Measurements from ENCODE around the gene PLA2G4A.
"Not testable (repeated sequence)": the region's sequence is repeated elsewhere in the genome, so short reads cannot be mapped to it uniquely, and the experiment has no call there.

PLA2G4A gene

DNA sequence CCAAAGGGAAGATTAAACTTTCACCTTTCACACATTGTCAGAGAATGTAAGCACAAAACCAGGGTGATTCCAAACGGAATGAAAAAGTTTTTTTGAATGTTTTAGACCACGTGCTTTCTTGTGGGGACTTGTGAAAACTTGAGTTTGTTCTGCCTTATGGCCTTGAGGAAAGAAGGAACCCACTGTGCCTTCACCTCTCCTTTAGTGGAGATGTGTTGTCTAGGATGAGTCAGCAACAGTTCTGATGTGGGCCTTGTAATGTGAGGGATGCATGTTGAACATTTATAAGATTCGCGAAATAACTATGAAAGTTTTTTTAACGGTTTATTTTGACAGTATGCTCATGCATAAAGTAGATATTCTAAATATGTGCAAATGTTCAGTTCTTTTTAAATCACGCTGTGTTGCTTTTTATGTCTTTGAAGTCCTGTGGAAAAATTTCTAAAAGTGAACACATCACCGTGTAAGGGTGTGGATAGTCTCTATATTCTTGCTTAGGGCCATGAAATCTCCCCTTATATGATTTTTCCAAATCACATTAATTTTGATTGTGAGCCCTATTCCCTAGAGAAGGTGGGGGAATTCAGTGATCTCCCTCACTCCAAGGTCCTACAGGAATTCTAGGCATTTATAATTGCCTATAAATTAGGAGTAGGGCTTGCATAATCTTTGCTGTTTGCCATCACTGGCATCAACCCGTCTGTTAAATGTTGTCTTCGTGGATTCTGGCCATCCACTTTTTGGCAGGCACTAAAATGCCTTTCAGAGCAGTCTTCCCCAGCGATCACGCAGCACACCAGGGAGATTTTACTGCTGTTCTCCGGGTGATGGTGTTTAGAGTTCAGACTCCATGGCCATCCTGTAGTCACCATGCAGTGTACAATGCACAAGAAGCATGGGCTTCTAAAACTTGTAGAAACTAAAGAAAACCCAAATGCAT, 47.4 kb downstream of the PLA2G4A start:
- no peak for DNase-seq

DNA sequence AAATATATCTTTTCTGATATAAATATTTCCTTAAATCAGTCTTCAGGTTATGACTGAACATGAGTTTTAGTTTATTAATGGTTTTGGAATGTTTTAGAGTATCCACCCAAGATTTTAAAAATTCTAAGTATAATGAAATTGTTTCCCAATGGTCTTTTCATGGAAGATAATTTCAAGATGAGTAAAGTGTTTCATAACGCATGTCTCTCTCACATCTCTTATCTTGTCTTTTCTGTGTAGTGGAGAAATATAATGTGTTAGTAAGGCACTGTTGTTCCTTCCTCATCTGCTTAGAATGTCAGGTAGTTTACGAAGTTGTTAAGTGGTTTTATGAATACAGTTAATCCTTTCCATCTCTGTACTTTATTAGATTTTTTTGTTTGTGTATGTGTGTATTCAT, 49.6 kb downstream of the PLA2G4A start:
- DNase-seq, result no peak

DNA sequence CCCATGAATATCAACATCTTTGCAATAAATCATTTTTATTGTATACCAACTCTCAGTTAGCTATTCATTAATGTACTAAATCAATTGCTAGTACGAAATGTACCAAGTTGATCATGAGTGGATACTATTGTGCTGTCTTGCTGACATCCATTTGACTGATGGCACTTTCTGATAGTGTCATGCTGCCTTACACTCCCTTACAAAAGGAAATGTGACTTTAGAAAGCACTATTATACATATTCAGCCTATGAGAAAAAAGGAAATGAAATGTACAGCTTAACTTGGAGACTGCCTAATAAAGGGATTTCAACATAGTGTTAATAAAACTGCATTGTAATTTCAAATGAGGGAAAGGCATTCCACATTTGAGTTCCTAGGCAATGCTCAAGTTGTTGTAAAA, 52.2 kb downstream of the PLA2G4A start:
- no peak for DNase-seq

DNA sequence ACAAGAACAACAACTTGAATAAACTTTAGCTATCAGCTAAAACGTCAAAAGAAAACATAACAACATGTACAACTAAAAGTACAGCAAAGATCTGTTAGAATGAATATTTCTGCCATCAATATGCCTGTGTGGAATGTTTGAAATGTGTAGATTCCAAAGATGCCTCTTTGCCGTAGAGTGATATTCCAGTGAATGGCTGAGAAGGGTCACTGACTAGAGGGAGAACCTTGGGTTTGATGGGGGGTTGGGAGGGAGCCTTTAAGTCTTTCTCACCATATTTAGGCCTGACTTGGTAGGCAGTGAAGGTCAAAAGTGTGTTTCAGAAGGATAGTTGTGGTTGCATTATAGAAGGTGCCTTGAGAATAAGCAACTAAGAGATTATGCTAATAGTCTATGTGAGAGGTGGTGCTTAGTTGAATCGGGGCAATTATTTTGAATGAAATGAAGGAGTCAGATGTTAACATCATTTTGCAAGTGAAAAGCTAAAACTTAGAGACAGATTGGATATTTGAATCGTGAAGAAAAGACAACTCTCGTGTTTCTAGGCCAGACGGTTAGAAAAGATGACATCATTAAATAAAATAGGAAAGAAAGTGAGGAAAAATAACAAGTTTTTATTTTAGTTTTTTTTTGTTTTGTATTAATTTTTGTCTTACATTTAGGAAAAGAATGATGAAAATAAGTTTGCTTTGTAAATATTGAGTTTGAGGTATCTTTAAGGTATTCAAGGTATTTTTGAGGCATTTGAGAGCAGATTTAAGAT, 53.8 kb downstream of the PLA2G4A start:
- DNase-seq, result no peak

DNA sequence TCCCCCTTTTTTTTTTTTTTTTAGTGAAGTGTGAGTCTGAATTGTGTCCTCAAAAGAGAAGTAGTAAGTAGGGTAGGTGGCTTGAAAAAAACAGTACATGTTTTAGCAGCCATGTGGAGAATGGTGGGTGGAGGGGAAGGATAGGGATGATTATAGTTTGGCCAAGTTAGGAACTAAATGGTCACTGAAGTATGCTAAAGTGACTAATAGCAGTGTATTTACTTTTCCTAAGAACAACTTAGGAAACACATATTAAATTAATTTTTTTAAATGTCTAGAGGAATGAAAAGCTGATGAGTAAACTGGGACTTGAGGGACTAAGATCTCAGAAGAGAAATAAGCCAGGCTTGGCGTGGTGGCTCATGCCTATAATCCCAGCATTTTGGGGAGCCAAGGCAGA, 55.5 kb downstream of the PLA2G4A start:
- DNase-seq, result no peak

DNA sequence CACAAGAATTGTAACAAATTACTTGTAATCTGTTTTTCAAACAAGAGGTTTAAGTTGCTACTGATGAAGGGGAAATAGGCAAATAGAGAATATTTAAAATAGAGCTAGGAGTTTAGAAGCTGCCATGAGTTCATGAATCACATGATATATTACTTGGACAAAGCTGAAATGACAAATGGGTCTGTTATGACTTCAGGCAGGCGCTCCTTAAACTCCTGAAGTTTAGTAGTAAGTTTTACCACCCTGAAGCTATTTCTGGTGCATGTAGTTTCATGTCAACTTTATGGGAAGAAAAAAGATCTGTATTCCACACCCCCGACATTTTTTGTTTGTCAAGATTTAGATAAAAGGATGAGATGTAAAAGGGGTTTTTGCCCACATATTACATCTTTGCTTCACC, 58.5 kb downstream of the PLA2G4A start:
- DNase-seq, result no peak

DNA sequence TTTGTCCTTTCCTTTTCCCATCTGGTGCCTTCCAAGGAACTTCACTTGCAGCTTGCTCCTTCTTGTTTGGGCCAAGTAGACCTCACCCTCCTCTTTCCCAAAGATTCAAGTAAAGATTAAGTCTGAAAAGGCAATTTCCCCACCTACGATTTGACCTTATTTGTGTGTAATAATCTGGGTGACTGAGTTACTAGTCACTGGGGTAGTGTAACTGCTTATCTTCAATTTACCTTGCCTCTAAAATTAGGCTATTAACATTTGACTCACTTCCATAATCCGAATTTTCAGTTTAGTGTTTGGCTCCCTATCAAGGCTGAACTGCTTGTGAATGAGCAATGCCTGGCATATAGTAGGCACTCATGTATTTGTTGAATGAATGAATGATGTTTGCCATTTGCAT, 59.6 kb downstream of the PLA2G4A start:
- no peak for DNase-seq

DNA sequence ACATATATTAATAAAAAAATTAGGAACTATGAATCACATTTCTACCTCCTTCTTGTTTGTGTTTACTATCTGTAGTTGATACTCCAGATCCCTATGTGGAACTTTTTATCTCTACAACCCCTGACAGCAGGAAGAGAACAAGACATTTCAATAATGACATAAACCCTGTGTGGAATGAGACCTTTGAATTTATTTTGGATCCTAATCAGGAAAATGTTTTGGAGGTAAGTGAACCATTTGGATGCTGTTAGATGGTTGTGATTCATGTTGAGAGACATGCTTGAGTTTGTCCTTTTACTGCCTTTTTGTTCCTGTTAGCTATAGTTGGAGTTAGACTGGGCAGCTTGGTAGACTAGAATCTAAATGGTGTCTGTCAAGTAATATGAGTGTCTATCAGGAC, 64.2 kb downstream of the PLA2G4A start:
- DNase-seq, result no peak

DNA sequence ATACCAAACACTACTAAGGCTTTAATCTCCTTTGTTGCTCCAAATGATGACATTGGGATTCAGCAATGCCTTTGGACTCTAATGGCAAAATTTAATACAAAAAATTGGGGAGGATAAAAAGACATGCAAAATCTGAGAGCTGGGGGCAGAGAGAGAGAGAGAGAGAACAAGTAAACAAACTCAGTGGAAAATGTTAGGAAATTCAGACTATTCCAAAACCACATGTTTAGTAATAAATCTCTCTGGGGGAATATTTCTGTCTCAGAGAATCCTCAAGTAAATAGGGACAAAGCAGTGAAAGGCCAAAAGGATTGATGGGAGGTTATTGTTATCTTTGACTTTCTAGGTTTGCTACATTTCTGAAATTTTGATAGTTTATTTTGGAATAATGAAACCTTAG, 65.7 kb downstream of the PLA2G4A start:
- DNase-seq, result no peak

DNA sequence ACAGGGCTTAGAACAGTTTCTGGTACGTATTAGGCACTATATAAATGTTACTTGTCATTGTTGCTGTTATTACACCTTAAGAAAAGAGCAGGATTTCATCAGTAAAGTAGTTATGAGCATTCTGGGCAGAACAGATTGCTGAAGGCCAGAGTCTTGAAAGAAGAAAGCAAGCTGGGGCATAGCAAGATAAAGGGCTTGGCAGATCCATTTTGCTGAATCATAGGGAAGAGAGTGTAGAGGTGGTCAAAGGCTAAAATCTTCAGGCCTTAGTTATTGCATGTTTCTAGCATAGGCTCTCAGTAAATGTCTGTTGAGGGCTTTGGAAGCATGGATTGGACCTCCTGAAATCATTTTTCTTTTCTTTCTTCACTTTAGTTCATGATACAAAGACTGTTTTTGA, 67.5 kb downstream of the PLA2G4A start:
- no peak for DNase-seq

DNA sequence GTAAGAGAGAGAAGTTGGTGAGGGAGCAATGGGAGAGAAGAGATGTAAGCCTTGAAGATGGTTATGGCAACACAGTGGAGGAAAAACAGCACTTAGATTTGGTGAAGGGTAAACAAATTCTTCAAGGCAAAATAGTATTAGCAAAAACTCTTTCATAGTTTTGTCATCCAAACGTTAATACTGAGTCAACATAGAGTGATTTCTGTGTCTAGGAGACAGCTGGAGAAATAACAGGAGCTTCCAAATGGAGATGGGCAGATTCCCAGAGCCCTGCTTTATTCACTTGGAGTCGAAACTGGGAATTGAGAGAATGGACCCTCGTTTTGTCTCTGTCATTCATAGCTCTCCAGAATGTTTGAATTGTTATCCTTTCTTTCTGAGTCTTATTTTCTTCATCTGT, 68.3 kb downstream of the PLA2G4A start:
- no peak for DNase-seq

DNA sequence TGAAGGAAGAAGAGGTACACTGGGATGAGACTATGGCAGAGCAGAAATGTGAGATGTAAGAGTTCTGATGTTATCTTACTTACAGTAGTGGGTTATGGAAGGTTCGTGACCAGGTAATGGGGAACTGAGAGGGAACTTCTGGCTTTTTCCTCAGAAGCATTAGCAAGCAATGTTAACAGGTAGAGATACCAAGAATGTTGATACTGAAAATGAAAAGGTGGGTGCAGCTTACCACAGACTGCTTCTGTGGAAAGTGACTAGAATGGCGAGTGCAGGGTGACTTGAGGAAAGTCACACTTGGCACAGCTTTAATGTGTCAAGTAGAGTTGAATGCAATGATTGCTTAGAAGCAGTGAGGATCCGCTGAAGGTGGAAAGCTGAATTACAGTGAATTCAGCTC, 70.8 kb downstream of the PLA2G4A start:
- DNase-seq, result no peak

DNA sequence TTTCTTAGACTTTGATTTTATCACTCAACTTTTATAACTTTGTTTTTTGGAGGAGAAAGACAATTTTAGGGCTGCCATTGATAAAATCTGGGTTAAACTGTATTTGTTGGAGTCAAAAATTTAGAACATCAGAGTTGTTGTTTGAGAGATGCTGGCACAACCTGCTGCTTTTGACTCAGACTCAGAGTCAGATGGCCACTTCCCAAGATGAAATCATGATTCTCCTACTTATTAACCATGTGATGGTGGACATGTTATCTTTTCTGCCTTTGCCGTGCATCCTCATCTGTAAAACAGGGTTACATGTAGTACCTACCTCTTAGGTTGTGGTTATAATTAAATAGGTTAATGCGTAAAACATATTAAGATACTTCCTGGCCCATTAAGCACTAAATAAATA, 71.2 kb downstream of the PLA2G4A start:
- no peak for DNase-seq

DNA sequence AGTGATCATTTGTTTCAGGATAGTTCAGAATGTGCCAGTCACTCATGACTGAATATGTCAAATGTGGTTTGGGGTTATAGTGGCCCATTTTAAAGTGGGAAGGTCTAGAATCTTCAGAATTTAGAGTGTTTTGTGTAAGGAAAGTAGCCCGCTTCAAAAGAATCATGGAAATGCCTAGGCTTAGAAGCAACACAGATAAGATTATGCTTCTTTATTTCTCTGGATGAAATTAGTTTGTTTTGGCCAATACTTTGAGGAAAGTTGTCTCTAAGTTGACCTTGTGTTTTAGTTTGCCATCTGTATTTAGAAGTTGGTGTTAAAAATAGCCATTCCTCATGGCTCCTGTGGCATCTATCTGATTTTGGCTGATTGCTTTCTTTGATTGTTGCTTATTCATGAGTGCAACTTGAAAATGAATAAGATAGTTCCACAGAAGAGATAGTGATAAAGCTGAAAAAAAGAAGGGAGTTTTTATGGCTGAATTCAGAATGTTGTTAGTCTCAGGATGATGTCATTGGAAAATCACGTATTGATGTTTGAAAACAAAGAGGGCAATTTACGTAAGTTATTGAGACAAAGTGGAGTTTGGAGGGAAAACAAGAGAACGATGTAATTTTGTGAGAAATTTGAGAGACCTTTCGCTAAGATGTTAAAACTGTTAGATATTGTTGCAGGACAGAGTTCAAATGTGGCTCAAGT, 71.9 kb downstream of the PLA2G4A start:
- no peak for DNase-seq

DNA sequence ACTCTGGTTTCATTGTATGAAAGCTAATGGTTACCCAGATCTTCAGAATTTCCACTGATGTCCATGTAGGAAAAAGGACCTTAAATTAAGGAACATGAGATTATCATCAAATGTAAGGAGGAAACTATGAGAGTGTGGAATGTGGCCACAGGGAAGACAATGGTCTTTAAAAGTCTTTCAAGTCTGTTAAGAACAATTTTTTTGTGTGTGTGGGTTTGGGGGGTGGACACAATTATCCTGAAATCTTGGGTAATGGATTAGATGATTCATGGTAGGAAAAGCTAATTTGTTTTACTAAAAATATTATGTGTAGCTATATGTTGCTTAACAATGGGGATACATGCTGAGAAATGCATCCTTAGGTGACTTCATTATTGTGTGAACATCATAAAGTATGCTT, 72.9 kb downstream of the PLA2G4A start:
- DNase-seq, result no peak

DNA sequence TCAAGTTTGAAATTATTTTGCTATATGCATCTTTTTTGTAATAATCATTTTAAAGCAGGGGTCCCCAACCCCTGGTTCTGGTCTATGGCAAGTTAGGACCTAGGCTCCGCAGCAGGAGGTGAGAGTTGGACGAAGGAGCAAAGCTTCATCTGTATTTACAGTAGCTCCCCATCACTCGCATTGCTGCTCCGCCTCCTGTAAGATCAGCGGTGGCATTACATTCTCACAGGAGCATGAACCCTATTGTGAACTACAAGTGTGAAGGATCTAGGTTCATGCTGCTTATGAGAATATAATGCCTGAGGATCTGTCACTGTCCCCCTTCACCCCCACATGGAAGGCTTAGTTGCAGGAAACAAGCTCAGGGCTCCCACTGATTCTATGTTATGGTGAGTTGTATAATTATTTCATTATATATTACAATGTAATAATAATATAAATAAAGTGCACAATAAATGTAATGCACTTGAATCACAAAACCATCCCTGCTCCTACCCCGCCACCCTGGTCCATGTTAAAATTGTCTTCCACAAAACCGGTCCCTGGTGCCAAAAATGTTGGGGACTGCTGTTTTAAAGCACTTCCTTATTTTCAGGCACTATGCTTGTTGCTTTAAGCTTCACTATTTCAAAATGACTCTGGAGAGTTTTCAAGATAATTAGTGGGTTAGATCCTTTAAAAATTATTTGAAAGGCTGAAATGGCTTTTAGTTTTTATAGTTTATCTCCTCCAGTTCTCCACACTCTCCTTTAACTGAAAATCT, 74.8 kb downstream of the PLA2G4A start:
- no peak for DNase-seq

DNA sequence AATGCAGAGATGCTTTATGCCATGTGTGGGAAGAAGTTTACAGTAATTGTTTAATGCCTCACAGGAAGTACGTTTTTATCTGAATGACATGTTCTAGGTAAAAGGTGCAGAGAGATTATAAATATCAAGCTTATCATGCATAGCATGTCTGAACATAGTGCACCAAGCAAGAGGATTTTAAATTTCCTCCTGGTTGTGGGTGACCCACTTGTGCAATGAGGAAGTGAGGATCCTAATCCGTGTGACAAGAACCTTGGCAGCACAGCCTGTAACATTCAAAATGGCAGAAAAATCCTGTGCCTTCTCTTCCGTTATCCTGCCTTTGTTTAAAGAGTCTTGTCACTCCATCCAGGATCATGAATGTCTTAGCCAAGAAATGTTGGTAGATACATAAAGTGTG, 75.6 kb downstream of the PLA2G4A start:
- DNase-seq, result no peak

DNA sequence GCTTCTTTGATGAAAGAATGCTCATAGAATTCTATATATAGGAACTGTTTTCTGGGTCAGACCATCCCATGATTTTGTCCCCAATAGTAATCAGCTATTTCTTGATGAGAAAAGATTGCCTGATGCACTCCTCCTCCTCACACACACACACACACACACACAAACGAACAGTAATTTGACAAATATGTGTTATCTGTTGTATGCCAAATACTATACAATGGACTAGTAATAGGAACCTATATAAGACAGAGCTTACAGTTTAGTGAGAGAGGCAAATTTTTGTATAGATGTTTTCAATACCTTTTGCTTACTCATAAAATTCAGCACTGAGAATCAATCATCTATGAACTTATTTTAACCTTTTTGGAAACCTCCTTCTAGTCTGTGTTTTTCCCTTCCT, 76.8 kb downstream of the PLA2G4A start:
- no peak for DNase-seq

DNA sequence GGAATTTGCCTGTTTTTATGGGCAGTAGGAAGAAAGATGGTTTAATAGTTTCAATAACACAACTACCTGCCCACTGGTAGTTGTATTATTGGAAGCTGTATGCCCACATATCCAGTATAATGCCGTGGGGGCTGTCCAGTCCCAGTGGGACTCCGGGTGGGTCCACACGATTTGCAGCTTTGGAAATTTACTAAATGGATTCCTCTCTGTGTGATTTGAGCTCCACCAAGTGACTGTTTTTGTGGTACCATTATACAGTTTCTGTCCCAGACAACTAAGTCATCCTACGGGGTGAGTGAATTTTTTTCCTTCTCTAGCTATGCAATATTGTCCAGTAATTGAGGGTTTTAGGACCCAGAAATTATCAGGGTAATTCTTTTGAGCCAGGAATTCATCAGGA, 86.8 kb downstream of the PLA2G4A start:
- DNase-seq, result no peak

DNA sequence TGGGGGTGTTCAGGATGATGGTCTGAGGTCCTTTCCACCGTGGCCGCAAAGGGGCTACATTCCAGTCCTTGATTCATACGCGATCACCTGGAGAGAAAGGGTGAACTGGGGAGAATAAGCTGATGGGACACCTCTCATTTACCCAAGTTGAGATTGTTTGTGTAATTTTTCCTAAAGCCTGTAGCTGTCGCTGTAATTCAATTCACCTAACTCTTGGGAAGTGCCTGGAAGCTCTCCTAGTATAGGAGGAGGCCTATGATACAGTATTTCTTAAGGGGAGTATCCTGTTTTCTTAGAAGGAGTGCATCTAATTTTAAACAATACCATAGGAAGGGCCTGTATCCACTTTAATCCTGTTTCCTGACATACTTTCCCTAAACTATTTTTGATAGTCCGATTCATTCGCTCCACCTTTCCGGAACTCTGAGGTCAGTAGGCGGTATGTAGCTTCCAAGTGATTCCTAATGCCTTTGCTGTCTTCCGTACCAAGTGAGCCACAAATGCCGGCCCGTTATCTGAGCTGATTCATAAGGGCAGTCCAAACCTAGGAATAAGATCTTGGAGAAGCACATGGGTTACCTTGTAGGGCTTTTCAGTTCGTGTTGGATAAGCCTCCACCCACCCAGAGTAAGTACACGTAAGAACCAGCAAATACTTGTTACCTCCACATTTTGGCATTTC, 88.5 kb downstream of the PLA2G4A start:
- DNase-seq, result not testable (repeated sequence)

DNA sequence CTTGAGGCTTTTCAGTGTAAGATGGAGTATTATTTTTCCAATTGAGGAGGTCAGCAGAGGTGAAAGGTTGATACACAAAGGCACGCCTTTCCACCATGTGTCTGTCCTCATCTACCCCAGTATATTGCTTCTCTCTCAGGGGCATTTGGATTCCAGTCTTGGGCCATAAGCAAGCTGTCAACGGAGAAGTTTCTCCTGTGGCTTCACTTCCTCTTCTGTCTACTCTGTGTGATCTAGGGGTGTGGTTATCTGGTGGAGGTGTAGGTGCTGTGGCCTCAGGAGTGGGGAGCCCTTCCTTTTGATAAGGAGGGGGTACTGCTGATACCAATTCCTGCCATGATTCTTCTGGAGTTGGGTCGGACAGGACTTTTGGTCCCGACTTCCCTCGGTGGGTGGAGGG, 92.6 kb downstream of the PLA2G4A start:
- DNase-seq, result not testable (repeated sequence)

DNA sequence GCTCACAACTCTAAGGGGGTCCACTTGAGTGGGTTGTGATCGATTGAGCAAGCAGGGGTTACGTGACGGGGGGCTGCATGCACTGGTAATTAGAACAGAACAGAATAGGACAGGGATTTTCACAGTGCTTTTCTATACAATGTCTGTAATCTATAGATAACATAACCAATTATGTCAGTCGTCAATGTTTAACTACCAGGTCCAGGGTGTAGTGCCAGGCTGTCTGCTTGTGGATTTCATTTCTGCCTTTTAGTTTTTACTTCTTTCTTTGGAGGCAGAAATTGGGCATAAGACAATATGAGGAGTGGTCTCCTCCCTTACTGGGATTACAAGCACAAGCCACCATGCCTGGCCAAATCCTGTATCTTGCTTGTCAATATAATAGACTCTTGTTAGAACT, 94.1 kb downstream of the PLA2G4A start:
- not testable (repeated sequence) for DNase-seq

Data from CD4-positive, alpha-beta T cell treated with Interferon alpha-2 for 1 hour (primary cell).